Measurements from ENCODE around the gene SPATA3.

DNA sequence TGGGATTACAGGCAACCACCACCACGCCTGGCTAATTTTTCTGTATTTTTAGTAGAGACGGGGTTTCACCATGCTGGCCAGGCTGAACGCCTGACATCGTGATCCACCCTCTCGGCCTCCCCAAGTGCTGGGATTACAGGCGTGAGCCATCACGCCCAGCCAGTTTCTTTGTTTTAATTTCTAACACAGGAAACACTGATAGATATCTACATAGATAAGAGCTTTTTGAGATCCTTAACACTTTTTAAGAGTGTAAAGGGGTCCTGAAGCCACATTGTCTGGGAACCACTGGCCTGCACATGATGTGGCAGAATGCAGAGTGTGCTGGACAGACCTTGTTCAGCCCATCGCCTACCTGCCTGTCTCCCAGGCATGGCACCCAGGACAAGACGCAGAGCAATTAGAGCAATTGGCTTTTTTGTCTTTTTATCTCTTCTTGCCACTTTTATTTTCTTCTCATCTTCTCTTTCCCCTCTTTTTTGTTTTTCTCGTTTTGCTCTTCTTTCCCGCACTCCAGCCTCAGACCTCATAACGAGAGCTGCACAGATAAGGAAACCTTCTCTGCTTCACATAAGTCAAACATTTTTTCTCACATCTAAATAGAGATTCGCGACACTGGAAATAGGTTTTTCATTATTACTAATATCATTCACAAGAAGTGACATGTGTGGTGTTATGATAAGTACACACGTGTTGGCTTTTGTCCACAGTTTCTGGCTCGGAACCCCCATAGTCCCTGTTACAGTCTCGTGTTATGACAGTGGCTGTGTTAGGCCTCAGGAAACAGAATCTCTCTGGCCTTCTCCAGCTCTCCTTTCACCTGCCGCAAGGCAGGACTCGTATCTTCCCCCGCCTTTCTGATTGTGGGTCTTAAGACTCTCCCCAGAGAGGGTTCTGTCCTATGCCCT is 45.7 kb upstream of the SPATA3 start:
- TF ChIP-seq CTCF (IDR thresholded peaks at IDR 0.05; ENCODE audit: insufficient read depth, low read length, poor library complexity, severe bottlenecking) (no peak), EZH2phosphoT487 (conservative IDR thresholded peaks at IDR 0.05; ENCODE audit: low read length) (no peak)

Data from SU-DHL-6 (cell line).